Panc1 (cell line): ENCODE measurements around the gene TTLL11. TPM values are rescaled to one million over a fixed set of nuclear protein-coding genes. Genes with fewer than 3 reads are reported as not detected.
A peak's percentile ranks its signal among the peaks of the same experiment; 100 is the strongest.

ENCODE experiments used
- ATAC-seq: fragments of 200-7000 bp; cut with Tn5 transposase; 2 replicates; pipeline ENCODE4 v1.9.1; 2020; ENCODE audit warnings: mild to moderate bottlenecking, moderate library complexity
- BruUV-seq: library from RNA; stranded (reverse); fragments of 400-500 nt; replicated peaks from 2 replicates; lab custom pipeline; 2021; lab: Mats Ljungman, UMichigan
- CTCF ChIA-PET: fragments of 300-600 bp; sonication (Branson Sonifier 250); formaldehyde crosslinking; loops from one replicate; lab custom pipeline; 2022; ENCODE audit warnings: antibody characterized with exemption; lab: Charles Lee
- POLR2A ChIA-PET: fragments of 300-600 bp; sonication (Branson Sonifier 250); formaldehyde crosslinking; loops from one replicate; lab custom pipeline; 2022; ENCODE audit warnings: antibody characterized with exemption; lab: Charles Lee
- DNase-seq: peaks from one replicate; pipeline ENCODE4 v3.0.0-alpha.2; 2010; ENCODE audit warnings: low read depth, low spot score
- H3K27ac ChIP-seq: 2 replicates; pipeline ENCODE4 v1.5.1; 2011; ENCODE audit warnings: mild to moderate bottlenecking, low read length, inconsistent platforms
- H3K27me3 ChIP-seq: fragments of 200-500 bp; sonication (Bioruptor generic); 2 replicates; pipeline ENCODE4 v1.6.0; 2014; ENCODE audit warnings: low read length, inconsistent platforms; ENCODE audit not compliant: control insufficient read depth, insufficient read depth
- H3K36me3 ChIP-seq: fragments of 200-500 bp; sonication (Bioruptor generic); 2 replicates; pipeline ENCODE4 v1.5.1; 2014; ENCODE audit warnings: inconsistent platforms, mild to moderate bottlenecking, low read length, moderate library complexity; ENCODE audit not compliant: control insufficient read depth, insufficient read depth
- H3K4me1 ChIP-seq: 2 replicates; pipeline ENCODE4 v1.5.1; 2011; ENCODE audit warnings: inconsistent platforms, mild to moderate bottlenecking, low read length, moderate library complexity; ENCODE audit not compliant: control insufficient read depth, insufficient read depth
- H3K4me3 ChIP-seq, 2 experiments: 2 replicates each; pipeline ENCODE4 v1.5.1; 2011 to 2012; ENCODE audit warnings: low read depth in 2 of 2, low read length in 2 of 2, mild to moderate bottlenecking in 2 of 2, inconsistent platforms in 1 of 2, moderate library complexity in 1 of 2
- H3K9me3 ChIP-seq: fragments of 200-500 bp; sonication (Bioruptor generic); 2 replicates; pipeline ENCODE4 v1.5.1; 2014; ENCODE audit warnings: low read depth, mild to moderate bottlenecking, inconsistent platforms, low read length, moderate library complexity; ENCODE audit not compliant: control insufficient read depth, insufficient read depth
- CTCF ChIP-seq: fragments of 450-650 bp; IDR thresholded peaks from 2 replicates; pipeline ENCODE4 v1.5.1; 2017; ENCODE audit warnings: mild to moderate bottlenecking
- POLR2AphosphoS5 ChIP-seq: IDR thresholded peaks from 2 replicates; pipeline ENCODE4 v1.6.1; 2012; ENCODE audit warnings: mild to moderate bottlenecking, low read depth, low read length, moderate library complexity
- SIN3A ChIP-seq: IDR thresholded peaks from 2 replicates; pipeline ENCODE4 v1.6.1; 2012; ENCODE audit warnings: low read depth, mild to moderate bottlenecking, low read length, moderate library complexity, borderline replicate concordance; ENCODE audit not compliant: insufficient read depth
- TCF7L2 ChIP-seq: IDR thresholded peaks from 2 replicates; pipeline ENCODE4 v1.6.1; 2011; ENCODE audit warnings: mild to moderate bottlenecking, low read depth, low read length, inconsistent platforms
- in situ Hi-C: cut with HindIII; loops from 2 replicates; pipeline ENCODE4 v1.10.0; 2016; ENCODE audit warnings: low sequenced_read_pairs, low pct_unique_long_range_greater_than_20kb
- intact Hi-C: fragments of 100-400 bp; cut with micrococcal nuclease; formaldehyde crosslinking; loops from one replicate; pipeline ENCODE4 v1.10.0; 2022; ENCODE audit not compliant: unreplicated experiment
- total RNA-seq: library from RNA; stranded (reverse); gene quantifications from one replicate; pipeline ENCODE4 v1.2.1, GENCODE V29; 2021; ENCODE audit not compliant: unreplicated experiment
- TF ChIP-seq, protein P1 (sequence below), 2 experiments: IDR thresholded peaks; 2 replicates each; pipeline ENCODE4 v1.6.1; 2011 to 2012; ENCODE audit warnings: low read depth in 2 of 2, control low read depth in 1 of 2, low read length in 1 of 2, mild to moderate bottlenecking in 1 of 2, moderate library complexity in 1 of 2; ENCODE audit not compliant: insufficient read depth in 1 of 2

TTLL11 gene
- total RNA-seq, 1 experiment from 2014 or later = 1.1 TPM

DNA sequence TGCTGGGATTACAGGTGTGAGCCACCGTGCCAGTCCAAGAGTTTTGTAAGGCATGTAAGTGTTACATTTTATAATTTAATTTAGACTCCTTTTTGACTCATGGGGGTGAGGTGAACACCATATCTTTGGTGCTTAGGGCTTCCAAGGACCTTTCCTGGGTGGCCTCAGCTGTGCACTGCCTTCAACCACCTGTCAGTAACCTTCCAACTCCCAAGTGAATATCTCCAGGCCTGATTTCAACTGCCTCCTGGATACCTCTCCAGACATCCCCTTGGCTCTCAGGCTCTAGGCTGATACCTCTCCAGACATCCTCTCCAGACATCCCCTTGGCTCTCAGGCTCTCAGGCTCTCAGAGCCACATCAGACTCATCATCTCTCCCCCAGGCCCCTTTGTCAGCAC, 30.9 kb upstream of the TTLL11 start:
- Histone ChIP-seq H3K27ac (no peak overlapping the region), H3K9me3 (no peaks in the 10 kb centered on the region), H3K4me1 (no peaks in the 10 kb centered on the region; the same call in 1 of the 2 replicates), H3K27me3 (no peaks in the 10 kb centered on the region), H3K36me3 (no peaks in the 10 kb centered on the region), H3K4me3 (no peak overlapping the region)
- in situ Hi-C loops = no loop called here
- no peak for DNase-seq
- no TSS peak for BruUV-seq
- intact Hi-C loops = loop anchor here (10.0 kb wide), 1 partner anchor 691 kb away; no protein-coding TSS in a partner anchor
- POLR2A ChIA-PET = interaction anchor here (0.7 kb wide), 1 partner anchor 227 kb away, joined by 3 read pairs; no protein-coding TSS in a partner anchor
- CTCF ChIA-PET = interaction anchor here (0.6 to 4.3 kb wide), 4 partner anchors 25 to 259 kb away, joined by 3 to 33 read pairs (median 17); no protein-coding TSS in a partner anchor
- no peak for ATAC-seq
- TF ChIP-seq TCF7L2 (no peak), POLR2AphosphoS5 (no peak), SIN3A (no peak), CTCF (no peak)
- TF ChIP-seq, protein P1, sequence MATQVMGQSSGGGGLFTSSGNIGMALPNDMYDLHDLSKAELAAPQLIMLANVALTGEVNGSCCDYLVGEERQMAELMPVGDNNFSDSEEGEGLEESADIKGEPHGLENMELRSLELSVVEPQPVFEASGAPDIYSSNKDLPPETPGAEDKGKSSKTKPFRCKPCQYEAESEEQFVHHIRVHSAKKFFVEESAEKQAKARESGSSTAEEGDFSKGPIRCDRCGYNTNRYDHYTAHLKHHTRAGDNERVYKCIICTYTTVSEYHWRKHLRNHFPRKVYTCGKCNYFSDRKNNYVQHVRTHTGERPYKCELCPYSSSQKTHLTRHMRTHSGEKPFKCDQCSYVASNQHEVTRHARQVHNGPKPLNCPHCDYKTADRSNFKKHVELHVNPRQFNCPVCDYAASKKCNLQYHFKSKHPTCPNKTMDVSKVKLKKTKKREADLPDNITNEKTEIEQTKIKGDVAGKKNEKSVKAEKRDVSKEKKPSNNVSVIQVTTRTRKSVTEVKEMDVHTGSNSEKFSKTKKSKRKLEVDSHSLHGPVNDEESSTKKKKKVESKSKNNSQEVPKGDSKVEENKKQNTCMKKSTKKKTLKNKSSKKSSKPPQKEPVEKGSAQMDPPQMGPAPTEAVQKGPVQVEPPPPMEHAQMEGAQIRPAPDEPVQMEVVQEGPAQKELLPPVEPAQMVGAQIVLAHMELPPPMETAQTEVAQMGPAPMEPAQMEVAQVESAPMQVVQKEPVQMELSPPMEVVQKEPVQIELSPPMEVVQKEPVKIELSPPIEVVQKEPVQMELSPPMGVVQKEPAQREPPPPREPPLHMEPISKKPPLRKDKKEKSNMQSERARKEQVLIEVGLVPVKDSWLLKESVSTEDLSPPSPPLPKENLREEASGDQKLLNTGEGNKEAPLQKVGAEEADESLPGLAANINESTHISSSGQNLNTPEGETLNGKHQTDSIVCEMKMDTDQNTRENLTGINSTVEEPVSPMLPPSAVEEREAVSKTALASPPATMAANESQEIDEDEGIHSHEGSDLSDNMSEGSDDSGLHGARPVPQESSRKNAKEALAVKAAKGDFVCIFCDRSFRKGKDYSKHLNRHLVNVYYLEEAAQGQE (IDR thresholded peaks at IDR 0.05; ENCODE audit: insufficient read depth in 1 of 2, low read depth in 2 of 2, low read length in 1 of 2) = no peak

DNA sequence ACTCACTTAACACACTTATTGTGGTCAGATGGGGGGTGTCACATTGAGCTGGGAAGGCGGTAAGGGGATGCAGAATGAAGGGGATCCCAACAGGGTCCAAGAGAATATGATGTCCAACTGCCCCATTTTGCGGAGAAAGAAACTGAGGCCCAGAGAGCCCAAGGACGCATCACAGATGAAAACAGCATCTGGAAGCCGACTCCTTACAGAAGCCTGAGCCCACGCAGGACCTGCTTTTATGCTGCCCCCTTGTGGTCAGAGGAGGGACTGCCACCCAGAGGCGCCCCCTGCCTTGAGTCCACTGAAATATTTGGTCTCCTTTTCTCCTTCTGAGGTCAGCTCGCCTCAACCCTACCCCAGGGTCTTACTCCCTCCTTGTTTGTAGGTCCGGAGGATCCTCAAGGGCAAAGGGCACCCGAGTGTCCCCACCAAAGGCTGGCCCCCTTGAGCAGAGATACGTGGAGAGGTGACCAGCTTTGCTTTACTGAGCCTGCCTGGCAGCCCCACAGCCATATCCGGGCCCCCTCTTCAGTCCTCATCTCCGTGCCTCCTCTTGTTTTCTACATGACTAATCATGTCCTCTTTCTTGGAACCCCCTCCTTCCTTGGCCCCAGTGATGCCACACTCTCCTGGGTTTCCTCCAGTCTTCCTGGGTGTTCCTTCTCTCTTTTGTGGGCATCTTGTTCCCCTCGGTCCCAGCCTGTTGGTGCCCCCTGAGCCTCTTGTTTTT, 30.0 kb upstream of the TTLL11 start:
- ChIA-PET POLR2A (no interaction called here), CTCF (interaction anchor here (0.7 to 4.3 kb wide), 2 partner anchors 8 to 24 kb away, joined by 3 to 33 read pairs; no protein-coding TSS in a partner anchor)
- Histone ChIP-seq H3K9me3 (no peaks in the 10 kb centered on the region), H3K4me3 (no peak overlapping the region), H3K27me3 (no peaks in the 10 kb centered on the region), H3K4me1 (no peaks in the 10 kb centered on the region; the same call in 1 of the 2 replicates), H3K36me3 (no peaks in the 10 kb centered on the region), H3K27ac (no peak overlapping the region)
- DNase-seq = peak; percentile 43
- intact Hi-C loops = loop anchor here (2.0 to 10.0 kb wide), 2 partner anchors 24 to 692 kb away; no protein-coding TSS in a partner anchor
- no TSS peak for BruUV-seq
- in situ Hi-C loops = no loop called here
- peak; percentile 57; the same call in 1 of the 2 replicates for ATAC-seq
- TF ChIP-seq, protein P1 (IDR thresholded peaks at IDR 0.05; ENCODE audit: insufficient read depth in 1 of 2, low read depth in 2 of 2, low read length in 1 of 2) = no peak
- TF ChIP-seq SIN3A = no peak
- no peak for TF ChIP-seq TCF7L2
- TF ChIP-seq CTCF = peak; percentile 94
